DND-41 (cell line): ENCODE measurements around the gene ANO2.

Source experiments
- EZH2 ChIP-seq: IDR thresholded peaks from 3 replicates; pipeline ENCODE4 v1.6.1; 2012; ENCODE audit warnings: borderline replicate concordance, low read depth, mild to moderate bottlenecking, moderate library complexity, low read length, inconsistent platforms; ENCODE audit not compliant: severe bottlenecking
- TF ChIP-seq, protein P1 (sequence below): IDR thresholded peaks from 2 replicates; pipeline ENCODE4 v1.5.1; 2012; ENCODE audit warnings: borderline replicate concordance, low read length, moderate library complexity, mild to moderate bottlenecking; ENCODE audit not compliant: poor library complexity, severe bottlenecking; ENCODE audit errors: extremely low read depth

GRCh38 chr12:5905757-5906156 is 39.3 kb downstream of the ANO2 start:
- TF ChIP-seq, protein P1, sequence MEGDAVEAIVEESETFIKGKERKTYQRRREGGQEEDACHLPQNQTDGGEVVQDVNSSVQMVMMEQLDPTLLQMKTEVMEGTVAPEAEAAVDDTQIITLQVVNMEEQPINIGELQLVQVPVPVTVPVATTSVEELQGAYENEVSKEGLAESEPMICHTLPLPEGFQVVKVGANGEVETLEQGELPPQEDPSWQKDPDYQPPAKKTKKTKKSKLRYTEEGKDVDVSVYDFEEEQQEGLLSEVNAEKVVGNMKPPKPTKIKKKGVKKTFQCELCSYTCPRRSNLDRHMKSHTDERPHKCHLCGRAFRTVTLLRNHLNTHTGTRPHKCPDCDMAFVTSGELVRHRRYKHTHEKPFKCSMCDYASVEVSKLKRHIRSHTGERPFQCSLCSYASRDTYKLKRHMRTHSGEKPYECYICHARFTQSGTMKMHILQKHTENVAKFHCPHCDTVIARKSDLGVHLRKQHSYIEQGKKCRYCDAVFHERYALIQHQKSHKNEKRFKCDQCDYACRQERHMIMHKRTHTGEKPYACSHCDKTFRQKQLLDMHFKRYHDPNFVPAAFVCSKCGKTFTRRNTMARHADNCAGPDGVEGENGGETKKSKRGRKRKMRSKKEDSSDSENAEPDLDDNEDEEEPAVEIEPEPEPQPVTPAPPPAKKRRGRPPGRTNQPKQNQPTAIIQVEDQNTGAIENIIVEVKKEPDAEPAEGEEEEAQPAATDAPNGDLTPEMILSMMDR, result no peak
- TF ChIP-seq EZH2, result no peak
